Measurements from ENCODE around the gene TBCK.

GRCh38 chr4:106039796-106040195 lies 276.2 kb downstream of the TBCK start:
- TF ChIP-seq GATA2 (IDR thresholded peaks at IDR 0.05; ENCODE audit: low read depth, low read length) (no peak), GATA3 (IDR thresholded peaks at IDR 0.05; ENCODE audit: low read depth, low read length) (no peak)

Measured in SH-SY5Y (cell line).